Placental pericyte (primary cell): ENCODE results near the gene ELF1. TPM values are rescaled to one million over a fixed set of nuclear protein-coding genes. Genes with fewer than 3 reads are reported as not detected.

Experiments
- total RNA-seq: library from RNA; depleted of rRNA; stranded (reverse); fragments of >200 nt; gene quantifications from 2 replicates; pipeline ENCODE4 v1.2.3, GENCODE V29; 2012

ELF1 gene
- 39.5 and 46.0 TPM in 2 replicates for total RNA-seq

GRCh38 chr13:41019011-41019487, at the start of gene ELF1:
Gene ELF1 (minus strand): TSS chr13:41019316. CDS start chr13:40982054, 37,262 bp downstream.

GRCh38 chr13:41061075-41061913, 42.2 kb upstream of the ELF1 start, which contains the start of gene WBP4:
Gene WBP4 (plus strand): TSS chr13:41061509. CDS start chr13:41061674, 165 bp downstream.

Other genes with a start within 250 kb of the ELF1 start
- gene MRPS31, start 248.1 kb downstream of the ELF1 start, total RNA-seq: 14.9 and 18.0 TPM in 2 replicates
- gene SLC25A15, start 229.7 kb downstream of the ELF1 start, total RNA-seq: 13.3 and 30.4 TPM in 2 replicates
- gene WBP4, start 42.2 kb upstream of the ELF1 start, total RNA-seq: 5.5 and 6.0 TPM in 2 replicates
- gene KBTBD6, start 113.5 kb upstream of the ELF1 start, total RNA-seq: 6.6 and 11.6 TPM in 2 replicates
- 4.3 and 4.6 TPM in 2 replicates for gene KBTBD7, start 175.3 kb upstream of the ELF1 start, total RNA-seq
- gene MTRF1, start 244.3 kb upstream of the ELF1 start, total RNA-seq: 5.3 and 13.9 TPM in 2 replicates